Vagina (tissue), 2 donors: ENCODE results near the gene FMN2.

Source experiments
- CTCF ChIP-seq, 3 experiments: fragments of 450-650 bp in 2 of 3; fragments of 200-600 bp in 1 of 3; sonication (generic) in 1 of 3; IDR thresholded peaks; one replicate each; pipeline ENCODE4 v1.5.1; 2017 to 2019; ENCODE audit warnings: antibody characterized with exemption in 3 of 3, mild to moderate bottlenecking in 2 of 3, moderate library complexity in 2 of 3
- POLR2A ChIP-seq, 2 donors: fragments of 450-650 bp; IDR thresholded peaks; one replicate each; pipeline ENCODE4 v1.6.1; 2017; ENCODE audit warnings: antibody characterized with exemption in 2 of 2, mild to moderate bottlenecking in 2 of 2, moderate library complexity in 2 of 2

GRCh38 chr1:240500647-240501046 is 409.0 kb downstream of the FMN2 start:
- TF ChIP-seq CTCF (IDR thresholded peaks at IDR 0.05) (no peak), POLR2A (IDR thresholded peaks at IDR 0.05) (no peak)
